ENCODE data around the gene GUCY1A2. TPM values are rescaled to one million over a fixed set of nuclear protein-coding genes. Genes with fewer than 3 reads are reported as not detected.
A peak's percentile ranks its signal among the peaks of the same experiment; 100 is the strongest.

Gene GUCY1A2
- total and polyA plus RNA-seq, 2 donors (not counting 3 experiments of a cell fraction or from before 2014, with no cell fraction given), result 0.02 to 0.03 TPM

DNA sequence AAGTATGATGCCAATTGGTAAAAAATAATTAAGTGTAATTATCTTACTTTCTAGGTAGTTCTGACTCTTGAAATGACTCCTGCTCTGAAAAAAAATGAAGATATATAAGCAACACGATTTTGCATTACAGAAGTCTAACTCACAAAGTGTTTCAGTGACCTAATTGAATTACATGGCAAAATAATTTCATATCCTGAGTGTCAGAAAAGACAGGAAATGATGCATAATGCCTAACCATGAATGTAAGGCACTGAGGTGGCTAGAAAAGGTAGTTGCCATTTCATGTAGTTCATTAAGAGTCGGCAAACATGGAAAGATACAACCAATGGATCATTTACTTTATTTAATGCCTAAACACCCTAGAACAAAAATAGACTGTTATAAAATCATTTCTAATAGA lies 113.5 kb downstream of the GUCY1A2 start:
- Histone ChIP-seq H3K4me3 (replicated peaks in 1 of 3; ENCODE audit: insufficient read depth in 1 of 3, low read depth in 1 of 3, low read length in 3 of 3) (no peak overlapping the region), H4K20me1 (replicated peaks; ENCODE audit: control insufficient read depth, extremely low read depth, insufficient read depth, low read length) (no peaks in the 10 kb centered on the region), H2AFZ (ENCODE audit: low read depth, low read length) (no peak overlapping the region), H3K9me1 (replicated peaks; ENCODE audit: control insufficient read depth, extremely low read depth, insufficient read depth, low read length) (no peaks in the 10 kb centered on the region), H3K36me3 (ENCODE audit: control insufficient read depth in 2 of 2, extremely low read depth in 1 of 2, insufficient read depth in 2 of 2, low read length in 2 of 2) (no peaks in the 10 kb centered on the region), H3K9ac (replicated peaks; ENCODE audit: extremely low read depth, insufficient read depth, low read length) (no peak overlapping the region), H3K79me2 (ENCODE audit: control insufficient read depth, insufficient read depth, low read length) (no peaks in the 10 kb centered on the region), H3K27me3 (ENCODE audit: control insufficient read depth in 2 of 2, insufficient read depth in 2 of 2, low read length in 2 of 2) (no peaks in the 10 kb centered on the region), H3K9me3 (replicated peaks; ENCODE audit: control insufficient read depth, insufficient read depth, low read length) (no peaks in the 10 kb centered on the region), H3K4me1 (ENCODE audit: control insufficient read depth, extremely low read depth, insufficient read depth, low read length) (no peaks in the 10 kb centered on the region), H3K4me2 (ENCODE audit: insufficient read depth, low read length) (no peak overlapping the region), H3K27ac (ENCODE audit: insufficient read depth, low read depth, low read length) (no peak overlapping the region)
- intact Hi-C loops (cut with micrococcal nuclease) (no loop called here), dilution Hi-C loops (cut with MboI; ENCODE audit: extremely low pct_ligation_motif_present, low sequenced_read_pairs) (no loop called here)
- no peak for DNase-seq (ENCODE audit: low read depth, low spot score)
- BruUV-seq (replicated peaks), result no TSS peak
- CTCF ChIA-PET, result no interaction called here
- no peak for FAIRE-seq
- POLR2A ChIA-PET, result no interaction called here
- TF ChIP-seq FOS (IDR thresholded peaks at IDR 0.05; ENCODE audit: borderline replicate concordance, insufficient read depth, low read length) (peak; percentile 5), CTCF (IDR thresholded peaks at IDR 0.05; ENCODE audit: extremely low read depth in 1 of 2, insufficient read depth in 1 of 2, low read depth in 1 of 2, low read length in 2 of 2) (no peak), GATA2 (IDR thresholded peaks at IDR 0.05; ENCODE audit: insufficient read depth, insufficient read length, low read depth, low read length) (no peak), JUN (IDR thresholded peaks at IDR 0.05; ENCODE audit: borderline replicate concordance, insufficient read depth, insufficient read length, low read depth) (no peak)

DNA sequence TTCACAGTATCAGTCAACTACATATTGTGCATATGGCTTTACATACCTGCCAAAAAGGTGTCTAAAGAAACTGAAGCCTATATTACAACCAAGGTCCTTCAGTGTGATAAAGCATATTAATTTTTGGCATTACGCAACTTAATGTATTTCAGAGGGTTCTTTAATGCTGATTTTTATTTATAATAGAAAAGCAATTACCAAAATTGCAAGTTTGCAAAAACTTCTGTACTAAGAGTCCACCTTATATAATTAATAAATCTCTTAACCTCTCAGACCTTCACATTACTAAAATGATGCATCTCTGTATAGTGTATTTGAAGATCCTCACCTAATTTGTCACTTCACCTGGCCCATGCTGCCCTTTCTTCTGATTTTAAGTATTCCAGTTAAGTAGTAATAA lies 128.6 kb downstream of the GUCY1A2 start:
- Histone ChIP-seq H3K4me1 (ENCODE audit: control insufficient read depth, extremely low read depth, insufficient read depth, low read length) (no peaks in the 10 kb centered on the region), H3K27me3 (ENCODE audit: control insufficient read depth in 2 of 2, insufficient read depth in 2 of 2, low read length in 2 of 2) (no peaks in the 10 kb centered on the region), H4K20me1 (replicated peaks; ENCODE audit: control insufficient read depth, extremely low read depth, insufficient read depth, low read length) (no peaks in the 10 kb centered on the region), H3K9ac (replicated peaks; ENCODE audit: extremely low read depth, insufficient read depth, low read length) (no peak overlapping the region), H3K36me3 (ENCODE audit: control insufficient read depth in 2 of 2, extremely low read depth in 1 of 2, insufficient read depth in 2 of 2, low read length in 2 of 2) (no peaks in the 10 kb centered on the region), H3K9me1 (replicated peaks; ENCODE audit: control insufficient read depth, extremely low read depth, insufficient read depth, low read length) (no peaks in the 10 kb centered on the region), H3K4me3 (replicated peaks in 1 of 3; ENCODE audit: insufficient read depth in 1 of 3, low read depth in 1 of 3, low read length in 3 of 3) (no peak overlapping the region), H2AFZ (ENCODE audit: low read depth, low read length) (no peak overlapping the region), H3K4me2 (ENCODE audit: insufficient read depth, low read length) (no peak overlapping the region), H3K9me3 (replicated peaks; ENCODE audit: control insufficient read depth, insufficient read depth, low read length) (no peaks in the 10 kb centered on the region), H3K79me2 (ENCODE audit: control insufficient read depth, insufficient read depth, low read length) (no peaks in the 10 kb centered on the region), H3K27ac (ENCODE audit: insufficient read depth, low read depth, low read length) (no peak overlapping the region)
- no peak for DNase-seq (ENCODE audit: low read depth, low spot score)
- ChIA-PET POLR2A (no interaction called here), CTCF (no interaction called here)
- no peak for FAIRE-seq
- intact Hi-C loops (cut with micrococcal nuclease), result no loop called here
- no TSS peak for BruUV-seq (replicated peaks)
- dilution Hi-C loops (cut with MboI; ENCODE audit: extremely low pct_ligation_motif_present, low sequenced_read_pairs), result no loop called here
- no peak for TF ChIP-seq EZH2 (IDR thresholded peaks at IDR 0.05; ENCODE audit: borderline replicate concordance, low read depth, low read length, severe bottlenecking)
